GM19463 (cell line): ENCODE results near the gene IRGC.

Experiments used
- ATAC-seq: cut with Tn5 transposase; IDR thresholded peaks from one replicate; pipeline ENCODE4 v1.9.1; 2021; ENCODE audit warnings: mild to moderate bottlenecking, moderate library complexity; ENCODE audit not compliant: unreplicated experiment

IRGC gene

GRCh38 chr19:43721469-43722048, 5.7 kb downstream of the IRGC start:
- ATAC-seq: no peak

DNA sequence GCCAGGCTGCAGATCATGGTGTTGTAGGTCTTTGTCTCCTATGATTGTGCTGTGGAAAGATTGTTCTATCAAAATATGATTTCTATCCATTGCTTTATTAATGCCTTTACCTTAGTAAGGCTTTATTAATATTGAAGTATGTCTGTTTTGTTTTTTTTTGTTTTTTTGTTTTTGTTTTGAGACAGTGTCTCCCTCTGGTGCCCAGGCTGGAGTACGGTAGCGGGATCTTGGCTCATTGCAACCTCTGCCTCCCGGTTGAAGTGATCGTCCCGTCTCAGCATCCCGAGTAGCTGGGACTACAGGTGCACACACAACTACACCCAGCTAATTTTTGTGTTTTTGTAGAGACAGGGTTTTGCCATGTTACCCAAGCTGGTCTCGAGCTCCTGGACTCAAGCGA, 7.7 kb downstream of the IRGC start:
- no peak for ATAC-seq

- ATAC-seq: no peak
Measured at GRCh38 chr19:43724896-43725295, 9.0 kb downstream of the IRGC start.

DNA sequence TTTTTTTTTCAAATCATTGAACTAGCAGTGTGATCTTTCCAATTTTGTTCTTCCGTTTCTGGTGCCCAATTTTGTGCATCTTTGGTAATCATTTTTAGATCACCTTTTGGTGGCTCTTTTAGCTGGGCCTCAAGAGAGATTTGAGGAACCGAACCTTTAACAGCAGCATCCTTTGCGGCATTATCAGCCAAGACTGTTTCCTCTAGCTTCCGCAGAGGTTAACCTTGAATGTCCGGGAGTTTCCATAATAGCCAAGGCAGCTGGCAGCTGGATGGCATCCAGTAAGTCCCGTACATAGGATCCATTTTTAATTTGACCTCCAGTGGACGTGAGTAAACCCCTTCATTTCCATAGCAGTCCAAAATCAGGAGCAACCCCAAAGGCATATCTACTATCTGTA, 9.6 kb downstream of the IRGC start:
- no peak for ATAC-seq

- ATAC-seq: no peak
Measured at GRCh38 chr19:43726736-43727592, 11.1 kb downstream of the IRGC start.

- no peak for ATAC-seq
Measured at GRCh38 chr19:43727593-43727853, 11.6 kb downstream of the IRGC start.

DNA sequence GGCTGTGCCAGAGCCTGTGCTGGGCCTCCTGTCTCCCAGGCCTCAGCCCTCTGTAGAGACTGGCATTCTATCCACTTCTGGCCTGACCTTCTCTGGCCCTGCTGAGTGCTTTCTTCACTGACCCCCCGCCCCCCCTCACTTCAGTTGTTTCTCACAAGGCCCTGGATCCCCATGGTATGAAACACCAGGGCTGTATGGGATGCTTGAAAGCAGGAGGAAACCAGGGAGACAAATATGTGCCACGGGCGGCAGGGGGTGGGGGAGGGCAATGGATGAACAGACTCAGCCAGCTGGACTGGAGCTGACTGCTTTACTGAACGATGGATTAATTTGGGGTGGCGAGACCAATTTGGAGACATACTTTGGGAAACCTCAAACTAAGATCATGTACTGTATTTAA, 14.0 kb downstream of the IRGC start:
- no peak for ATAC-seq

- ATAC-seq: no peak
Measured at GRCh38 chr19:43731346-43731745, 15.5 kb downstream of the IRGC start.

DNA sequence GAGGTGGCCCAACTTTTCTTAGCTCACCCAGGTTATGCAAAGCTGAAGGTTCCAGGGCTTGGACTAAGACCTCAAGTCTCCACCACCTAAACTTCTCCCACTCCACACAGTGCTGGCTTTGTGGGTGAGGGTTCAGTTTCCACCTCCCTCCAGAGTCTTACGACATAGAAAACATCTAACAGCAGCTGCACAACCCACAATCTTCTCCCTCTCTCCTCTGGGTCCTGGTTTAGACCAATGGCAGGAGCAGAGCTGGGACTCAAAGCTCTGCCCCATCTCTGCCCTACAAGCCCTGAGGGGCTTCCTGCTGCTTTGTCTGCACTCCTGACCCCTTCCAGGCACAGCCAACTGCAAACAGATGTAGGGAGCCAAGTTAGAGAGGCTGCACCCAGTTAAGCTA, 16.0 kb downstream of the IRGC start:
- no peak for ATAC-seq

GRCh38 chr19:43735013-43735412, 19.1 kb downstream of the IRGC start:
- ATAC-seq: no peak

- no peak for ATAC-seq
Measured at GRCh38 chr19:43735957-43736356, 20.1 kb downstream of the IRGC start.

DNA sequence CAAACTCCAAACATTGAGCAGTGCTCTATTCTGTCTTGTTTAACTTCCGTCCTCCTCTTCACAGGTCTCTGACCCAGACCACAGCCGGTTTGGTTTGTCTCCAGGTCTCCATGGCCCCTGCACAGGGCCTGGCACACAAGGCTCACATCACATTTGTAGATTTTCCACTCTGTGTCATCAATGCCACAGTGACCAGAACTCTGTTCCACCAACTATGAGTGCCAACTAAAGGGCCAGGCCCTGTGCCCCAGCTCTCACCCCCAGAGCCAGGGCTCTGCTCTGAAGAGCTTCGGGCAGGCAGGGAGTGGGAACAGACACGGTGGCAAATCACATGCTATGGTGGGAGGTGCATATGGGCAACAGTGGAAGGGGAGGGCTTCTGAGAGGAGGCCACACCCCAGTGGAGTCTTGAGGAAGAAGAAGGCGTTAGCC, 22.9 kb downstream of the IRGC start:
- no peak for ATAC-seq

DNA sequence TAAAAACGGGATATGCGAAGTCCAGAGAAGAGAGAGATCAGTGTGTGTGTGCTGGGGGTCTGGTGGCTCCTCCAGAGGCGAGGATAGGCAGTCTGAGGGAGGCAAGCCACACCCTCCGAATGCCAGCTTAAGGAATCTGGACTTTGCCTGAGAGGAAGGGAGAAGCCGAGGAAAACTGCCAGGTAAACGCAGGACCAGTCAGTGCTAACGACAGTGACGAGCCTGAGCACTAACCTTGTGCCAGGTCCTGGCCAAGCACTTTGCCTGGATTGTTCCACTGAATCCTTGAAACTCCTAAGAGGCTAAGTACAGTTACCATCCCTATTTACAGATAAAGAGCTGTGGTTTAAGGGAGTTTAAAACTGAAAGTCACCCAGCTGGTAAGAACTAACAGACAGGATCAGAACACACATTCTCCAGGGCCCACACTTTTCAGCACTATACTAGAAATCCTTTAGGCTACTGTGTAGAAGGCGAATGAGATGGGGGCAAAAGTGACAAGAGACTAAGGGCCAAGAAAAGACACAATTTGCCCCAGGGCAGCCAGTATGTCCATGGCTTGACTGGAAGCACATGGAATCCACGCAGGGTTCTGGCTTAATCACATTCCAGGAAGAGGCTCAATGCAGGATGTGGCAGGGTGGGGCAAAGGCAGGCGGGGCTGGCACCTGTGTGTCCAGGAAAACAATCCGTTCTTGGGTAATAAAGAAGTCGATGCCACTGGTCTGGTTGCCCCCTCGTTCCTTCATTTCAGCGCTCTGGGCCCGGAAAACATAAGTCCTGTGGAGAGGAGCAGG, 23.8 kb downstream of the IRGC start:
- no peak for ATAC-seq

DNA sequence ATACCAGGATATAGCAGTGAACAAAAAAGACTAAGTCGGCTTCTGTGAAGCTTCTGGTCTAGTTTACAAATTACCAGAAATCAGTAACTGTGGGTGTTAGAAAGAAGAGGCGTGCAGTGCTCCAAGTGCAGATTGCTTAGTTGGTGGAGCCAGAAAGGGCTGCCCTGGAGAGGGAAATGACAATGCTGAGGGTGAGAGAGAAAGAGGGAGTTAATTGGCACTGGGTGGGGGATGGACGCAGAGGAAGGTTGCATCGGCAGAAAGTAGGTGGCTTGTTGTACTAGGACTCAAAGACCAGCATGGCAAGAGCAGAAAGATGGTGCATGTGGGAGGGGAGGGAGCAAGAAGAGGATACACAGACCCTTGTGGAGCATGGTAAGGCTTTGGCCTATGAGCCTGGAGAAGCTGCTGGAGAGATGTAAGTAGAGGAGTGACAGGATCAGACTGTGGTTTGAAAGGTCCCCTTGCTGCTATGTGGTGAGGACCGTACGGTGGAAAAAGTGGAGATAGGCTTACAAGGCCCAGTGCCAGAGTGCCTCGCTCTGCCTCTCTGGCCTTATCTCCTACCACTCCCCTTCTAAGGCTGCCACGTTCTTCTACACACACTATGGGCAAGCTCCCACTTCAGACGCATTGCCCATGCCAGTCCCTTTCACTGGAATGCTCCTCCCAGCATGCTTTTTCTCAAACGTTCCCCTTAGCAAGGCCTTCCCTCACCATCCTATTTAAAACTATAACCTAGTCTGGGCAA, 25.4 kb downstream of the IRGC start:
- no peak for ATAC-seq

DNA sequence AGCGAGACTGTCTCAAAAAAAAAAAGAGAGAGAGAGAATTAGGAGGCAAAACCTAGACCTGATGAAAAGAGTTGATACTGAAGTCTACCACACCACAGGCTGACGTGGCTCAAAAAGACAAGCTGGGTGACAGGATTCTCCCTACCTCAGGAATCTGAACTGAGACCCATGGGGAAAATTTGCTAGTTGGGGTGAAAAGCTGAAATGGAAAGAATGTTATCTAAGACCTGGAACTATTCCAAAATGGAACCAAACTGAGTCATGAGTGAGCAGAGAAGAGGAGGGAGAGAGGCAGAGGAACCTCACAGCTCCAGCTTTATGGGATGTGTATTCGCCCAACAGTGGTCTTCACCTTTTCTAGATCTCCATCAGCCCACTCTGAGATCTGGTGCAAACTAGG, 27.2 kb downstream of the IRGC start:
- ATAC-seq: no peak

DNA sequence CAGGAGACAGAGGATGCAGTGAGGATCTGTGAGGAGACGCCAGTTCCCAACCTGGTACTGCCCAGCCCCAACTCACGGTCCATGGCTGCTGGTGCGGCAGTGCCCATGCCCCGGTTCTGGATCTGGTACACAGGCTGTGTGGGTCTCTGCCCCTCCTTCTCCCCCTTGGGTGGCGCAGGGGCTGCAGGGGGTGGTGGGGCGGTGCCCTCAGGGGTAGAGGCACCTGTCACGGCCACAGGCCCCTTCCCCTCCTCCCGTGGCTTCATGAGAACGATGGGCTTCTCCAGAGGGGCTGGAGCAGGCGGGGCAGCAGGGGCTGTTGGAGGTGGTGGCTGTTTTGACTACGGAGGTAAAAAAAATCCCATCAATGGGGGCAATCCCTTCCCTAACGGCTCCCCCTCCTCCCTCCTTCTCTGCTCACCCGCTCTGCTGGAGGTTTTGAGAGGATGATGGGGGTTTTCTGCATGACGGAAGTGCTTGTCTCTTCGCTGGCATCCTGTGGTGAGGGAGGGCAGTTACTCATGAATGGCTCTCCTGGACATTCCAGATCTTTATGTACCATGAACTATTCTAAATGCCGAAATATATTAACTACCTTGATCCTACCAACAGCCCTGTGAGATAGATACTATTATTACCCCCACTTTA, 31.8 kb downstream of the IRGC start:
- ATAC-seq: no peak

GRCh38 chr19:43748205-43748594, 32.3 kb downstream of the IRGC start:
- no peak for ATAC-seq

DNA sequence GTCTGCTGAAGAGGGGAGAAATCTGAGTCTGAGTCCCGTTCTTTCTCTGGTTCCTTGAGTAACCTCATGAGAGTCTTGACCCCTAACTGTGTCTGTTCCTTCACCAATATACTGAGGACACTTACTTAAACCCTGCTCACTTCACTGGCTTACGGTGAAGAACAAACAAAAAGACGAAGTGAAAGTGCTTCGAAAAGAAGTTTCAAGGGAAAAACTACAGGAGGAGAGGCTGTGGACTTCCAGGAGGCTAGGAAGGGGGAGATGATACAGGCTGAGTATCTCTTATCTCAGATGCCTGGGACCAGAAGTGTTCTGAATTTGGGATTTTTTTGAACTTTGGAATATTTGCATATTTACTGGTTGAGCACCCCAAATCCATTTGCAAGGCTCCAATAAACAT, 32.8 kb downstream of the IRGC start:
- no peak for ATAC-seq

DNA sequence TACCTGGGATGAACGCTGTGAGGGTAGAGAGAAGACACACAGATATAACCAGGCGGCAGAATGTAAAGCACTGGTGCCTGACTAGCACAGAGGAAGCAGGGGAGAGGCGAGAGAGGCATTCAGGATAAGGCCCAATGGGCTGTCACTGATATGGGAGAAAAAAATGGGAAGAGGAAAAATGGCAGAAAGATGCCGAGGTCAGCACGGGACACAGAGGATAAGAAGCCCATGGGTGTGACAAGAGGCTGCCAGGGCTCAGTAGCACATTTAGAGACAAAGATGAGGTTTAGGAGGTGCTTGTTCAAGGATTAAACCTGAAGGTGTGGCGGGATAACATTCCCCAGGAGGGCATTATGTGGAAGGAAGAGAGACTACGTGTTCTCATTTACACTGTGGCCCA, 33.3 kb downstream of the IRGC start:
- no peak for ATAC-seq

DNA sequence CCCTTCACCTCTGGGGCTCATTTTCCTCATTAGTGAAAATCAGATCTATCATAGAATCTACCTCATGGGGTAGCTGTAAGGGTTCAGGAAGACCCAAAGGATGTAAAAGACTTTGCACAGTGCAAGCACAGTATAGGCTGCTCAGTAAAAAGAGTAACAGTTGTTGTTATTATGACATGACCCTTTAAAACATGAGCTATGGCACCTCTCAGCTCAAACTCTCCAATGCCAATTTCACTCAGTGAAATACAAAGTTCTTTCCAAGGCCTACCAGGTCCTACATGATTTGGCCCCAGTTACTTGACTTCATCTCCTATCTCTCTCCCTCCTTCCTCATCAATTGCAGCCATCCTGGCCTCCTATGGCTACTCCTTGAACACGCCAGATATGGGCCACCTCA, 34.0 kb downstream of the IRGC start:
- ATAC-seq: no peak
